Activated T-helper 9 cell treated with anti-CD3 and anti-CD28 coated beads, Interleukin-2, amount 50 U/mL, for 16 hours (primary cell): Measurements from ENCODE around the gene ZDHHC20.

Experiments used
- DNase-seq: peaks from one replicate; pipeline ENCODE4 v3.0.0-alpha.2; 2020; ENCODE audit warnings: low read depth

ZDHHC20 gene, protein sequence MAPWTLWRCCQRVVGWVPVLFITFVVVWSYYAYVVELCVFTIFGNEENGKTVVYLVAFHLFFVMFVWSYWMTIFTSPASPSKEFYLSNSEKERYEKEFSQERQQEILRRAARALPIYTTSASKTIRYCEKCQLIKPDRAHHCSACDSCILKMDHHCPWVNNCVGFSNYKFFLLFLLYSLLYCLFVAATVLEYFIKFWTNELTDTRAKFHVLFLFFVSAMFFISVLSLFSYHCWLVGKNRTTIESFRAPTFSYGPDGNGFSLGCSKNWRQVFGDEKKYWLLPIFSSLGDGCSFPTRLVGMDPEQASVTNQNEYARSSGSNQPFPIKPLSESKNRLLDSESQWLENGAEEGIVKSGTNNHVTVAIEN

DNA sequence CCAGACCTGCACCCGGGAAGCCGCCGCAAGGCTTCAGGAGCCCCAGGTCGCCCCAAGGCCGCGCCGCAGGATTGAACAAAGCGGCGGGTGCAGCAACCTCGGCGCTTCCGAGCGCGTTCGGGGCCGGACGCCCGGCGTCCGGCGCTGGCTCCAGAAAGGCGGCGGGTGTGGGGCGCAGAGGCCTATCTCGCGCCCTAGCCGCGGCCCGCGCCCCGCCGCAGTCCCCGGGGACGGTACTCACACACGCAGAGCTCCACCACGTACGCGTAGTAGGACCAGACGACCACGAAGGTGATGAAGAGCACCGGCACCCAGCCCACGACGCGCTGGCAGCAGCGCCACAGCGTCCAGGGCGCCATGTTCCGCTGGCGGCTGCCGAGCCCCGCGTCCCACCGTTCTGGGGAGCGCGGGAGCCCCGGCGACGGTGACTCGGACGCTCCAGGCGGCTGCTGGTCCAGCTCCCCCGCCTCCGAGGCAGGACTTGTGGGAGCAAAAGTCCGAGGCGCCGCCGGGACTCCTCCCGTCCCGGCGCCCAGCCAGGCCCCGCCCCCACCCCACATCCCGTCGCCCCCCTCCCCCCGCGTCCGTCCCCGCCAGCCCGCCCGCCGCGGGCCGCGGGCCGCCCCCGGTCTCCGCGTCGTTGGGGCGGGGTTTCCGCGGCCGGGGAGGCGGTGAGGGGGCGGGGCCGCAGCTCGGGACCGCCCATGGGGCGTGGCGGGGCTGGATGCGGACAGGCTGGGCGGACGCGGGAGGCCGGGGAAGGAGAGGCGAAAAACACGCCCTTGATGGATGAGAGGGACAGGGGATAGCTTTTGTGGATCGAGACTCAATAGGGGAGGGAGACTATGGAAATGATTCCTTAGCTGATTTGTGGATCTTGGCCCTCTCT is at the start of gene ZDHHC20:
Gene ZDHHC20, minus strand, starts transcription at position 491 of the 889 bp plus-strand sequence. Its CDS starts 132 bp downstream, at position 359.
- DNase-seq: peak; percentile 89

DNA sequence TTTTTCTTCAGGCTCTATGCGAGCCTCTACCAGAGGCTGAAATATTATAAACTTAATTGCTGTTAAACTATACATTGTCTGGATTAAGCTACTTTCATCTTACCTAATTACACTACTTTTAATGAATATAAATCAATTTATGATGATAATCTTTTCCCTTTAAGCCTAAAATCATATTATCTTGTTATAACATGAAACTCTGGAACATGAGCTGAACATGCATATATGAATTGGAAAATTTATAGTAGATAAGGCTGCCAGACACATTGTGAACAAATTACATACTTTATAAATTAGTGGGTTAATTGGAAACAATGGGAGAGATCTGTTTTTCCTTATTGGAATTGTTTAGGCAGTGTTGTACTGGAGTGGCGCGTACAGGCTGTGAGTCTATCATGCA is 45.3 kb upstream of the ZDHHC20 start:
- no peak for DNase-seq

DNA sequence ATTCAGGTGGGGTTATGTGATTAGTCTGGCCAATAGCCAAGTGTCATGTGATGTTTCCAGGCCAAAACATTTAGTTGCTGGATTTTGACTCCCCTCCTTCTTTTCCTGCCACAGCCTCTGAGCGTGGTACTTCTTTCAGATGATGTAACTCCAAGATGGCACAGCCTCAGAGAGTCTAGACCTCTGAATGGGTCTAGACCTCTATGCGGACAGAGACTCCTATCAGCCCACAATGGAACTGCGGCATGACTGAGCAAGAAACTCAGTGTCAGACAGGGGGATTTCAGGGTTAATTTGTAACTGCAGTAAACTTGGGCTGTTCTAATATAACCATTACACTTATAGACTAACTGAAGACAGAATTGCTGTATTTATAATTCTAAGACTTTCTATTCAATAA is 42.6 kb upstream of the ZDHHC20 start:
- DNase-seq: no peak

DNA sequence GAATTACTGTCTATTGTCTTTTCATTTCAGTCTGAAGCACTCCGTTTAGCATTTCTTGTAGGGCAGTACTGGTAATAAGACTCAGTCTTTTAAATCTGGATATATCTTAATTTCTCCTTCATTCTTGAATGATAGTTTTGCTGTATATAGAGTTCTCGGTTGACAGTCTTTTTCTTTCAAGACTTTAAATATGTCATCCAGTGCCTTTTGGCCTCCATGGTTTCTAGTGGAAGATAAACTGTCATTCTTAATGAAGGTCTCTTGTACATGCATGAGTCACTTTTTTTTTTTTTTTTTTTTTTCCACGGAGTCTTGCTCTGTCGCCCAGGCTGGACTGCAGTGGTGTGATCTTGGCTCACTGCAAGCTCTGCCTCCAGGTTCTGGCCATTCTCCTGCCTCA is 27.2 kb upstream of the ZDHHC20 start:
- DNase-seq: no peak

DNA sequence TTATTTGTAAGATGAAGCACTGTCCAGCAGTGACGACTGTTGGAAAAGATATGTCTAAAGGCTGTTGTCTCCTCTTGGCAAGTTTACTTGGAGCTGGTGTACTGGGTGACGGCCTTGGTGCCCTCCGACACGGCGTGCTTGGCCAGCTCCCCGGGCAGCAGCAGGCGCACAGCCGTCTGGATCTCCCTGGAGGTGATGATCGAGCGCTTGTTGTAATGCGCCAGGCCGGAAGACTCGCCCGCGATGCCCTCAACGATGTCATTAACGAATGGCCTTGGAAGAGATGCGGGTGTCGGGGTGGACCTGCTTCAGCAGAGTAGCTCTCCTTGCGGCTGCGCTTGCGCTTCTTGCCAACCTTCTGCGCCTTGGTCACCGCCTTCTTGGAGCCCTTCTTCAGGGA is 24.6 kb upstream of the ZDHHC20 start:
- no peak for DNase-seq

DNA sequence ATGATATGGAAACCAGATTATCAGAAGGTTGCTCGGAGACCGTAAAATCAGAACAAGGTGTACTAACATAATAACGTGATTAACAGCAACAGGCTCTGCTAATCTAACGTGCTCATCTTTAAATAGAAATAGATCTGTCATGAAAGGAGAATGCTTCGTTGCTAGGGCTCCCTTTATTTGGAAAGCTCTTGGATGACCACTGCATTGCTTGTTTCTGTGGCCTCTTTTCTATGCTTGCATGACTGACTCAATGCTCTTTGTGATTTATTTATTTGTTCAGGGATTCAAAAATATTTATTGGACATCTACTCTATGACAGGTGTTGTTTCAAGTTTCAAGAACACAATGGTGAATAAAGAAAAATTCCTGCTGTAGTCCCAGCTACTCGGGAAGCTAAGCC is 22.3 kb upstream of the ZDHHC20 start:
- no peak for DNase-seq

DNA sequence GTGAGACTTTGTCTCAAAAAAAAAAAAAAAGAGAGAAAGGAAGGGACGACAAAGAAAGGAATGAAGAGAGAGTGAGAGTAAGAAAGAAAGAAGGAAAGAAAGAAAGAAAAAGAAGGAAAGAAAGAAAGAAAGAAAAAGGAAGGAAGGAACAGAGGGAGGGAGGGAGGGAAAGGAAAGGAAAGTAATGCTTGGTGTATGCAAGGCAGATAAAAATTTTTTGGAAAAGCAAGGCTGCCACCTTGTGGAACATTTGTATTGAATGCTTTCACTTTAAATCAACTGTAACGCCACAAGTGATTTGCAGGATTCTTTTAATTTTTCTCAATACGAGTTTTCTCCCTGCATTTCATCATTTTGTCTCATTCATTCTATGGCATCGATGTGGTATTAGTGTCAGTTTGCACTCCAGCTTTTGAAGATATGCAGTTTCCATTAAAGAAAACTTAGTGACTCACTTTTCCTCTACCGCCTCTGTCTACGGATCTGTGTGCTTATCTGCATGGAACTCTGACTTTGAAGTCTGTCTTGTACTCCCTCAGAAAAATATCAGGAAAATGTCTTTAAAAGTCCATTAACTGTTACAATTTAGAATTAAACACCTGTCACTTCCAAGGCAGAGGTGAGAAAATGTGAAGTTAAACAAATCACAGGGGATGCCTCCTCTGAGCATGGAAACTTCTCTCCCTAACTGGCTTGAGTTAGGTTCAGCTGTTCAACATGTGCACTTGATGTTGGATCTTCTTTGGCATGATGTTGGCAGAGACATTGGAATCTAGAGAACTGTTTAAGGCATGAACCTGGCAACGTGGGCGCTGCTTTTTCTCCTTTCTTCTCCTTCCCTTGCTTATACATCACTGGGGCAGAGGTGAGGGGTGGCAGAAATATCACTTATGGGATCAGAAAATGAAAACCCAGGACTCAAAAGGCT is 20.0 kb upstream of the ZDHHC20 start:
- DNase-seq: no peak

DNA sequence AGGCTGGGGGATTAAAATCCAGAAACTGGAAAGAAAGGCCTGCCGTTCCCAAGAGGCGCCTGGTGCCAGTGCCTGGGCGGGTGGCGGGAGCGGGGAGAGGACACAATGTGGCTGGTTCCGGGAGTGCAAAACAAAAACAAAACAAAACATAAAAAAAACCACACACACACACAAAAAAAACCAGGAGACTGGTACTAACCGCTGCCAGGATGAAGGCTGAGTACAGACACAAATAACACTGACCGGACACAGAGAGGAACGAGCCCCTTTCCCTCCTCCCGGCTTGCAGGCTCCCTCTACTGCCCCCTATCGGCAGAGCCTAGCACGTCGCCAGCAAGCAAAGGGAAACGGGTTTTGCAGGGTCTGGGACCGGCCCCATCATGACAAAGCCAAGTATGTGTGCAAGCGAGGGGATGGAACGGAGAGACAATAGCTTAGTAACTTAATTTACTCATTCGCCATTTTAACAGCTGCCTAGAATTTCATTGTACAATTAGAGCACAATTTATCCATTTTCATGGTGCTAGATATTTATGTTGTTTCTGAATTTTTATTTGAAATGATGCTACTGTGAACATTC is 17.9 kb upstream of the ZDHHC20 start:
- peak; percentile 68 for DNase-seq

DNA sequence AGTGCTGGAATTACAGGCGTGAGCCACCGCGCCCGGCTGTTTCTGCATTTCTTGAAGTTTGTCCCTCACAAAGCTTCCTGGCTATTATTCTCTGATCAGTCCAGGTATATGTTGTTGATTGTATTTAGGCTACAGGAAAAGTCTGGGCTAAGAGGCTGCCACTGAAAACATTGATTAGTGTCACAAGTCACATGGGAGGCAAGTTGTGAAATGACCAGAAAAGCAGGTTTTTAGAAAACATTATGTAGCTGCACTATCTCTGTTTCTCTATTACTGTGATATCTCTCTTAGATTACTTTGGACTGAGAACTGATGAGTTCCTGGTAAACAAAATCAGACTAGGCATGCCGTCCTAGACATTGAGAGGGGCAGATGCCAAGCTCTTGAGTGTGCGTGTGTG is 16.0 kb upstream of the ZDHHC20 start:
- DNase-seq: no peak

DNA sequence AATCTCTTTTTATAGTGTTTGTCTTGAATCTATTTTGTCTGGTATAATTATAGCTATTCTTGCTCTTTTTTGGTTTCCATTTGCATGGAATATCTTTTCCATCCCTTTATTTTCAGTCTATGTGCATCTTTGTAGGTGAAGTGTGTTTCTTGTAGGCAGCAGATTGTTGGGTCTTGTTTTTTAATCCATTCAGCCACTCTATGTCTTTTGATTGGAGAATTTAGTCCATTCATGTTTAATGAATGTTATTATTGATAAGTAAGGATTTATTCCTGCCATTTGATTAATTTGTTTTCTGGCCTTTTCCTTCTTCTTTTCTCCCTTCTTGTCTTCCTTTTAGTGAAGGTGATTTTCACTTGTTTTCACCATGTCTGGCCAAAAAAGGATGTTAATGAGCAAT is 11.7 kb upstream of the ZDHHC20 start:
- no peak for DNase-seq

DNA sequence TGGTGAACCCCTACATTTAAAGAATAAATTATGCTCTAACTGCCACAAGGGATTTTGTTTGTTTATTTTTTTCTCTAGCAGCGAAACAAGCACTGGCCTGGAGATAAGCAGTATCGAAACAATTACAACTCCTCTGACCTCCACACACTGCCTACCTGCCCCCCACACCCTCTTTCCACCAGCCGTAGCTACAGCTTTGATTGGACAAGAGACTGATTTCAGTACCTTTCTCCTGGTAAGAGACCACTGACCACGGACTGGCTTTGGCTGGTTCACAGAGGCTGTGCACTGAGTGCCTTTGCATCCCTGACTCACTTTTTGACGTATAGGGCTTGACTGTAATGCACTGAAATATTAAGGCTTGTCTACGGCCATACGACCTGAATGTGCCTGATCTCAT is 7.4 kb upstream of the ZDHHC20 start:
- DNase-seq: no peak

DNA sequence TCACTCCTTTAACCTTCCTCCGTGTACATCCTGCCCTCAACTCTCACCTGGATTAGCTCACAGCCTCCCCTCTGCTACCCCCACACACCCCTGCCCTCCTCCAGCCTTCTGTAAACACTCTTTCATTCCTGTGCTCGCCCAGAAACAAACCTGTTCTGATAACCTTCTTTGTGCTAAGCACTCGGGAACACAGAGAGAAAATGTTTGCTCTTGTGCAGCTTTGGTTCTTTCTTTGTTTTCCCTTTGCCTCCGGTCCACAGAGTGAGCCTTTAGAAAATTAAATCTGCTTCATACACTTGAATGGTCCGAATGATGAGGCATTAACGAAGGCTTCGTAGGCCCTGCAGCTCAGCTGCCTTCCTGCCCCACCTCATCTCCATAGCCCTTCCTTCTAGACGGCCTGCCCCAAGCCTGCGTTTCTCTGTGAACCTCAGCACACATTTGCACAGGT is 6.6 kb upstream of the ZDHHC20 start:
- no peak for DNase-seq

DNA sequence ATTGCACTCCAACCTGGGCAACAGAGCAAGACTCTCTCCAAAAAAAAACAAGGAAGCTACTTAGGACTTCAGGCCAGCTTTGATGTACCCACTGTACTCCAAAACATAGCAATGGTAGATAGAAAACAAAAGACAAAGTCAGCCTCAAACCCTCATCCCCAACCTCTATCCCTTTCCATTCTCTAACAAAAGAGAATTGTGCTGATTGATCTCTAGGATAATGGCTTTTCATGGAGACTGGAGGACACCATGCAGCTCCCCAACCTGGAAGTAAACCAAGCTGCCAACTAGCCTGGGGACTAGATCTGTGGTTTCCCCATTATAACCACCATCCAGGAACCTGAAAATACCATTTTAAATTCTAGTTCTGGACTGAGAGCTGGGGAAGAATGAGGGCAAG is 4.3 kb upstream of the ZDHHC20 start:
- DNase-seq: no peak

DNA sequence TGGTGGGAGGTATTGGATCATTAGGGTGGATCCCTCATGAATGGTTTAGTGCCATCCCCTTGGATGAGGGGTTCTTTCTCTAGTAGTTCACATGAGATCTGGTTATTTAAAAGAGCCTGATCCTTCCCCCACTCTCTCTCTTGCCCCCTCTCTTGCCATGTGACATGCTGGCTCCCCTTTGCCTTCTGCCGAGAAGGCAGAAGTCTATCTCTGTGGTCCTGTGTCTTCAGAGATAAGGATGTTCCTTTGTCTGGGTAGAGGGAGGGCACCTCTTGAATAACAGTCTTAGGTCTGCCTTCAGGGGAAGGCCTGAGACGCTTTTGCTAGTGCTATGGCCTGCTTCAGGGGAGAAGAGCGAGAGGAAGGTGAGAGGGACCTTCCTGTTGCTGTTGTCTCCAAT is 2.0 kb upstream of the ZDHHC20 start:
- DNase-seq: no peak

DNA sequence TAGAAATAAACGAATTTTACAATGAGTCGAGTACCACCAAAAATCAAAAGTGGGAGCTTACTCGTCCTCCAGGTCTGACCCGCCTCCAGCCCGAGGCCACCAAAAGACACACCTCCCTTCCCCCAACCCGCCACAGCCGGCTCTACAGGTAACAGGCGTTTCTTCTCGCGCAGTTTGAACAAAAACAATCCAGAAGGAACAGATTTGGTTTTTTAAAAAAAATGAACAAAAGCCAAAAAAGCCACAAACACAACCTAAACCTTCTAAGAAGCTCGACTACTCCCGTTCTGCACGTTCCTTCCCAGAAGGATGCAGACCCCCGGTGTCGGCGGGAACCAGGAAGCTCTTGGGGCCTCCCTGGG is 671 bp downstream of the ZDHHC20 start:
- DNase-seq: peak; percentile 44

DNA sequence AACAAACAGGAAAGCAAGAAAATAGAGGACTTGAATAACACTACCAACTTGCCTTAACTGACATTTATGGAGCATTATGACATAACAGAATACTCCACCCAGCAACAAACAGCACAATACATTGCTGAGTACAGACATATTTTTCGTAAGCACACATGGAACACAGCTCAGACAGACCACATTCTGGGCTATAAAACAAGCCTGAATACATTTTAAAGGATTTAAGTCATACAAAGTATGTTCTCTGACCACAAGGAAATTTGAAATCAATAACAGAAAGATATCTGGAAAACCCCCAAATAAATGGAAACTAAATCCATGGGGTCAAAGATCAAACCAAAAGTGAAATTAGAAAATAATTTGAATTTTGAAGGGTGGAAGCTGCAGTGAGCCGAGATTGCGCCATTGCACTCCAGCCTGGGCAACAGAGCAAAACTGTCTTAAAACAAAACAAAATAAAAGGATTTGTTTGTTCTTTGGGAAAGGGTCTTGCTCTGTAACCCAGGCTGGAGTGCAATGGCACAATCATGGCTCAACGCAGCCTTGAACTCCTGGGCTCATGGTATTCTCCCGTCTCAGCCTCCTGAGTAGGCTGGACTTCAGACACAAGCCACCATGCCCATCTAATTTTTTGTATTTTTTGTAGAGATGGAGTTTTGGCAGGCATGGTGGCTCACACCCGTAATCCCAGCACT is 5.6 kb downstream of the ZDHHC20 start:
- no peak for DNase-seq

DNA sequence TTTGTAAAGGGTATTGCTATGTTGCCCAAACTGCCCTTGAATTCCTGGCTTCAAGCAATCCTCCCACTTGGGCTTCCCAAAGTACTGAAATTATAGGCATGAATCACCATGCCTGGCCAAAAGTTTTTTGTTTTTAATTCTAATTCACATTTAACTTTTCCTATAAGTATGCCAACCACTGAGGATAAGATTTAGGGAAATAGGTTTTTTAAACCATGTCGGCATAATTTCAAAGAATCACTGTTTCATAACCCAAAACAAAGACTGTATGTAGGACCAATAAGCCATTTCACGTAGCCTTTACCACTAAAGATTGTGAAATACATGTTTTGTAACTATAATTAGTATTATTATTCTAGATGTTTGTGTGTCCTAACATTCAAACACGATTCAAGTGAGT is 8.2 kb downstream of the ZDHHC20 start:
- DNase-seq: no peak

DNA sequence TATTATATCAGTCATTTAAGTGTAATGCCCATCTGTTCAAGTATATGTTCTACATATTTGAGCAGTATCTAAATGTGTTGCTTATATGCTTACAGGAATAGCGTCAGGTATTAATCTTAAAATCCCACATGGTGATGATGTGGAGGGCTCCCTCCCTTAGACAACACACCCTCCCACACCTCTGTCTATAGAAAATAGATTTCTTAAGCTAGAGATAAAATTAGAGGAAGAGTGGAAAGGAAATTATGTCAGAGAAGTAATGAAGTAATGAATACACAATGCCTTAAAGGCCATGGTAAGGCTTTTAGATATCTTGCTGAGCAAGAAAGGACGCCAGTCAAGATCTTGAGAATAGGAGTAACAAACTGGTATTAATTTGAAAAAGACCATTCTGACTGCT is 12.4 kb downstream of the ZDHHC20 start:
- DNase-seq: no peak

DNA sequence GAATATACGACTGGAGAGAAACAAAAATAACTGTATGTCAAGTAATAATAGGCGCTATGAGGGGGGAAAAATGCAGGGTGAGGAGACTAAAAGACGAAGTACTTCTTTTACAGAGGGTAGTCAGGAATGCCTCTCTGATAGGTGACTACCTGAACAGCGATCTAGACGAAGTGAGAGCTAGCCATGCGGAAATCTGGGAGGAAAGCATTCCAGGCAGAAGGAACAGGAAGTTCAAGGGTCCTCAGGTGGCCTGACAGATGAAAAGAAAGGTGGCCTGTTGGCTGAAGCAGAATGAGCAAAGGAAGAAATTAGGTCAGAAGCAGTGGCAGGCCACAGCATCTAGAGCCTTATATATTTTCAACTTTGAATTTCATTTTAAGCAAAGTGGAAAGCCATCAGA is 13.3 kb downstream of the ZDHHC20 start:
- no peak for DNase-seq

DNA sequence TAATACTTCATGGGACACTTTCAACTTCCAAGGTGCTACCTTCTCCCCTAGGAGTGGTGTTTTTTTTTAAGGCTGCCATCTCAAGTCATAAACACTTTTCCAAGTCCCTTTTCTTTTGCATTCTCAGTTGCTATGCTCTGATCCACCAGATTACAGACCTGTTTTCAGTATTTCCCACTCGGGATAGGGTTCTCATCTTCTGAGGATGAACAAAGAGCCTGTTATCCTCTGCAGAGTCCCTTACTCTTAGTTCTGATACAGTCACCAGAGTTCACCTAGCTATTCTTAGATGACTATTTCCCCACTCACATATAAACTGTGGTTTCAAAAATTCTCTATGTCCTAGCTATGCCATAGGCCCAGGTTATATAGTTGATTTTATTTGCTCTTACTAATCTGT is 15.9 kb downstream of the ZDHHC20 start:
- DNase-seq: no peak

DNA sequence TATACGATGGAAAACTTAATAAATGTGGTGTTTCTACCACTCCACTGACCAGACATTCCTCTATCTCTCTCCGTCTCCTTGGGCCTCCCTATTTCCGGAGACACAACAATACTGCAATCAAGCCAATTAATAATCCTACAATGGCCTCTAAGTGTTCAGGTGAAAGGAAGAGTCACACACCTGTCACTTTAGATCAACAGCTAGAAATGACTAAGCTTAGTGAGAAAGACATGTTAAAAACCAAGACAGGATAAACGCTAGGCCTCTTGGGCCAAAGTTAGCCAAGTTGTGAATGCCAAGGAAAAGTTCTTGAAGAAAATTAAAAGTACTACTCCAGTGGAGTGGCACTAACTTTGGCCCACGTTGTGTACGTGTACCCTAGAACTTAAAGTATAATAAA is 22.5 kb downstream of the ZDHHC20 start:
- no peak for DNase-seq
